Loucy (cell line): ENCODE measurements around the gene MCM8.

Source experiments
- H2AFZ ChIP-seq: fragments of 200-600 bp; sonication (generic); 2 replicates; pipeline ENCODE4 v1.6.0; 2016; ENCODE audit warnings: antibody characterized with exemption, mild to moderate bottlenecking, low read length, moderate library complexity
- H3F3A ChIP-seq: fragments of 200-600 bp; 2 replicates; pipeline ENCODE4 v1.6.0; 2016; ENCODE audit warnings: antibody characterized with exemption, low read depth, mild to moderate bottlenecking
- H3K27me3 ChIP-seq: fragments of 200-600 bp; sonication (generic); 2 replicates; pipeline ENCODE4 v1.6.1; 2014; ENCODE audit warnings: low read length, mild to moderate bottlenecking; ENCODE audit not compliant: insufficient read depth, poor library complexity, severe bottlenecking
- H3K36me3 ChIP-seq: fragments of 200-600 bp; sonication (generic); 2 replicates; pipeline ENCODE4 v1.6.1; 2016; ENCODE audit warnings: low read length; ENCODE audit not compliant: insufficient read depth
- H3K4me1 ChIP-seq: fragments of 200-600 bp; sonication (generic); 2 replicates; pipeline ENCODE4 v1.5.1; 2014; ENCODE audit warnings: low read length, mild to moderate bottlenecking; ENCODE audit not compliant: insufficient read depth, poor library complexity, severe bottlenecking
- H3K4me2 ChIP-seq: fragments of 200-600 bp; sonication (generic); 2 replicates; pipeline ENCODE4 v1.6.0; 2014; ENCODE audit warnings: antibody characterized with exemption, low read length, low read depth, mild to moderate bottlenecking; ENCODE audit not compliant: poor library complexity, severe bottlenecking
- H3K4me3 ChIP-seq: fragments of 200-600 bp; sonication (generic); 2 replicates; pipeline ENCODE4 v1.5.1; 2014; ENCODE audit warnings: low read length, mild to moderate bottlenecking, mixed read lengths; ENCODE audit not compliant: poor library complexity, severe bottlenecking
- H3K79me2 ChIP-seq: fragments of 200-600 bp; sonication (generic); 2 replicates; pipeline ENCODE4 v1.6.1; 2014; ENCODE audit warnings: low read length; ENCODE audit not compliant: insufficient read depth
- H3K9ac ChIP-seq: fragments of 200-600 bp; sonication (generic); 2 replicates; pipeline ENCODE4 v1.6.0; 2014; ENCODE audit warnings: mild to moderate bottlenecking, low read depth, low read length, moderate library complexity; ENCODE audit not compliant: poor library complexity, severe bottlenecking
- H3K9me2 ChIP-seq: fragments of 200-600 bp; sonication (generic); replicated peaks from 2 replicates; pipeline ENCODE4 v1.6.1; 2016; ENCODE audit warnings: low read depth, low read length, mixed read lengths
- H3K9me3 ChIP-seq: fragments of 200-600 bp; sonication (generic); 2 replicates; pipeline ENCODE4 v1.6.1; 2014; ENCODE audit warnings: mild to moderate bottlenecking, antibody characterized with exemption, low read length, low read depth; ENCODE audit not compliant: insufficient read depth
- H4K20me1 ChIP-seq: fragments of 200-600 bp; sonication (generic); 2 replicates; pipeline ENCODE4 v1.6.0; 2014; ENCODE audit warnings: antibody characterized with exemption, low read length, mild to moderate bottlenecking; ENCODE audit not compliant: insufficient read depth, poor library complexity, severe bottlenecking
- CTCF ChIP-seq: fragments of 200-600 bp; sonication (generic); conservative IDR thresholded peaks from 2 replicates; pipeline ENCODE4 v1.5.1; 2014; ENCODE audit warnings: mild to moderate bottlenecking, antibody characterized with exemption, low read length
- EZH2phosphoT487 ChIP-seq: fragments of 200-600 bp; IDR thresholded peaks from 2 replicates; pipeline ENCODE4 v1.6.1; 2018; ENCODE audit warnings: antibody characterized with exemption, mild to moderate bottlenecking, moderate library complexity, borderline replicate concordance

The MCM8 gene

GRCh38 chr20:6000871-6001270 is 50.4 kb downstream of the MCM8 start:
- no peaks in the 10 kb centered on the region for H3K9me2 ChIP-seq
- H3K4me2 ChIP-seq = no peak overlapping the region
- H3K9ac ChIP-seq = no peak overlapping the region
- peaks cover 8% of the 10 kb centered on the region; the same call in 1 of the 2 replicates for H3K79me2 ChIP-seq
- no peak overlapping the region for H2AFZ ChIP-seq
- H4K20me1 ChIP-seq = no peaks in the 10 kb centered on the region
- peaks cover 12% of the 10 kb centered on the region; the same call in 1 of the 2 replicates for H3F3A ChIP-seq
- H3K9me3 ChIP-seq = no peaks in the 10 kb centered on the region
- H3K36me3 ChIP-seq = peaks cover 5% of the 10 kb centered on the region; the same call in 1 of the 2 replicates
- no peak overlapping the region for H3K4me3 ChIP-seq
- peaks cover 34% of the 10 kb centered on the region for H3K4me1 ChIP-seq
- no peaks in the 10 kb centered on the region for H3K27me3 ChIP-seq
- TF ChIP-seq CTCF = no peak

GRCh38 chr20:6006603-6006949 is 56.1 kb downstream of the MCM8 start:
- Histone ChIP-seq H3K4me1 (peaks cover 44% of the 10 kb centered on the region), H2AFZ (peak overlapping the region; percentile 61; the same call in 1 of the 2 replicates), H4K20me1 (peaks cover 36% of the 10 kb centered on the region), H3K9me2 (no peaks in the 10 kb centered on the region), H3F3A (0 out of 2 replicates have a peak, but pooled peaks cover 7% of the 10 kb centered on the region), H3K9ac (peak overlapping the region; percentile 77), H3K4me3 (peak overlapping the region; percentile 90), H3K27me3 (no peaks in the 10 kb centered on the region), H3K9me3 (no peaks in the 10 kb centered on the region), H3K4me2 (peak overlapping the region; percentile 93), H3K79me2 (peaks cover 60% of the 10 kb centered on the region), H3K36me3 (peaks cover 8% of the 10 kb centered on the region; the same call in 1 of the 2 replicates)
- TF ChIP-seq CTCF (no peak), EZH2phosphoT487 (no peak)

GRCh38 chr20:6007094-6007528 is 56.7 kb downstream of the MCM8 start:
- H3K4me3 ChIP-seq = peak overlapping the region; percentile 90
- H4K20me1 ChIP-seq = peaks cover 39% of the 10 kb centered on the region
- 0 out of 2 replicates have a peak, but pooled peaks cover 7% of the 10 kb centered on the region for H3F3A ChIP-seq
- no peaks in the 10 kb centered on the region for H3K9me3 ChIP-seq
- TF ChIP-seq EZH2phosphoT487 (no peak), CTCF (no peak)
- peak overlapping the region; percentile 93 for H3K4me2 ChIP-seq
- no peaks in the 10 kb centered on the region for H3K27me3 ChIP-seq
- peak overlapping the region; percentile 77 for H3K9ac ChIP-seq
- H3K79me2 ChIP-seq = peaks cover 65% of the 10 kb centered on the region
- no peaks in the 10 kb centered on the region for H3K9me2 ChIP-seq
- no peak overlapping the region for H2AFZ ChIP-seq
- peaks cover 14% of the 10 kb centered on the region; the same call in 1 of the 2 replicates for H3K36me3 ChIP-seq
- peaks cover 44% of the 10 kb centered on the region for H3K4me1 ChIP-seq
